22Rv1 (cell line): Measurements from ENCODE around the gene TPH2.

Experiments
- CTCF ChIP-seq: fragments of 450-650 bp; IDR thresholded peaks from 2 replicates; pipeline ENCODE4 v1.5.1; 2017; ENCODE audit warnings: mild to moderate bottlenecking
- ZFX ChIP-seq: fragments of 450-650 bp; IDR thresholded peaks from 2 replicates; pipeline ENCODE4 v1.6.1; 2017; ENCODE audit warnings: antibody characterized with exemption, borderline replicate concordance

- TF ChIP-seq CTCF (no peak), ZFX (no peak)
Measured at GRCh38 chr12:71949646-71950045, 11.0 kb downstream of the TPH2 start.
